Mucosa of descending colon (tissue), 3 donors: ENCODE results near the gene PANX2. TPM values are rescaled to one million over a fixed set of nuclear protein-coding genes. Genes with fewer than 3 reads are reported as not detected.
A peak's percentile ranks its signal among the peaks of the same experiment; 100 is the strongest.

Source experiments
- ATAC-seq: fragments of 200-7000 bp; cut with Tn5 transposase; one replicate; pipeline ENCODE4 v1.9.1; 2020; ENCODE audit warnings: mild to moderate bottlenecking, moderate library complexity
- DNase-seq, 3 donors: peaks; one replicate each; pipeline ENCODE4 v3.0.0-alpha.2; 2020
- H3K36me3 ChIP-seq: fragments of 200-600 bp; one replicate; pipeline ENCODE4 v1.8.0; 2021; ENCODE audit warnings: low read depth, mild to moderate bottlenecking
- H3K4me1 ChIP-seq: fragments of 200-600 bp; one replicate; pipeline ENCODE4 v1.8.0; 2021; ENCODE audit warnings: low read depth, mild to moderate bottlenecking
- H3K4me3 ChIP-seq: fragments of 200-600 bp; one replicate; pipeline ENCODE4 v1.8.0; 2021; ENCODE audit warnings: mild to moderate bottlenecking
- H3K9me3 ChIP-seq: fragments of 200-600 bp; one replicate; pipeline ENCODE4 v1.8.0; 2021; ENCODE audit warnings: mild to moderate bottlenecking
- intact Hi-C, 2 donors: fragments of 100-400 bp; cut with DNase I in 1 of 2; cut with micrococcal nuclease in 1 of 2; formaldehyde crosslinking; loops; one replicate each; pipeline versions ENCODE4 v1.11.0 to v1.11.1; 2022; cut with DNase I, micrococcal nuclease
- total RNA-seq, 3 donors: library from RNA; stranded (reverse); fragmentation: NEBNext Ultra II Directional in 2 of 3; extraction: Animal tissue kit (Norgen Biotek cat#: 25700) in 2 of 3; gene quantifications; one replicate each; pipeline versions ENCODE4 v1.2.1 to v1.2.4, GENCODE V29; 2021 to 2023
- TF ChIP-seq, protein P1 (sequence below): fragments of 200-600 bp; IDR thresholded peaks from one replicate; pipeline ENCODE4 v1.8.0; 2022; ENCODE audit warnings: antibody characterized with exemption, mild to moderate bottlenecking
- donor health status: DM: no; HTN: no; CAD: no; lungs with moderate emphysema.
- donor health status: DM: no; HTN: no; CAD: no.
- donor health status: DM: no; HTN: yes; CAD: no.

The PANX2 gene
- total RNA-seq, 3 donors from 2014 or later: 0.44 TPM; not detected in 2

DNA sequence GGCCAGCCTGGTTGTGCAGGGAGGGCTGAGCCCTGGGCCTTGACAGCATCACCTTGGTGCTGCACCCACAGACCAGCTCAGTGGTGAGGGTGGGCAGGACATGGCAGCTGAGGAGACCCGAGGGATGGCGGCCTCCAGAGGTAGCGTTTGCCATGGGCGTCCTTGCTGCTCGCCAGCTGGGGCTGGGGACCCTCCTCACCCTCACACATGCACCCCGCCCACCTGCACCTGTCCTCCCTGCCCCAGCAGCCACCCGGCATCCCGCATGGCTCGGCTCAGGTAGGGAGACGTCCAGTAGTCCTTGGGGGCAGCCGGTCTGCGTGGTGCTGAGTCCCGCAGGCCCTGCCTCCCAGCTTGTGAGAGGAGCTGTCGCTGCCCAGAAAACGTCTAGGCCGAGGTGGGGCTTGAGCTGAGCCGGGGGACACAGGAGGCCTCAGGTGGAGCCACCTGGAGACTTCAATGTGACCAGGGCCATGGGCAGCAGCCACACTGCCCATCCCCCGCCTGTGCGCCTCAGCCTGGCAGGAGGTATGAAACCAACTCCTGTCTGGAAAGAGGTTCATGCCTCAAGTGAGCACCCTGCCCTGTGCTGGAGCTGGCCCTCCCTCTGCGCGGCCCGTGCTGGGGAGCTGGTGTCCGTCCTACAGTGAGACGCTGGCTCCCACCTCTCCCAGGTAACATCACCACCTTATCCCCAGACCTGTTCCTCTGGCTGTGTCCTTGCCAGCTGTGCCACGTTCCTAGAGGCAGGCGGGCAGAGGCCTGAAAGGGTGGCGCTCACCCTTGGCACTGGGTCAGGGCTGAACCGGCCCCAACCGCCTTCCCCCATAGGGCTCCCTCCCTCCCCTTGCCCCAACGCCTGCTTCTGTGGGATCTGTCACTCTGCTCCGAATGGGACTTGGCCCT lies 11.9 kb downstream of the PANX2 start:
- intact Hi-C loops: no loop called here
- no peaks in the 10 kb centered on the region for H3K36me3 ChIP-seq
- peaks cover 14% of the 10 kb centered on the region for H3K4me1 ChIP-seq
- ATAC-seq (peak; percentile 33), DNase-seq (peak; percentile 49 to 69 (median 68))
- no peaks in the 10 kb centered on the region for H3K9me3 ChIP-seq
- no peak overlapping the region for H3K4me3 ChIP-seq
- TF ChIP-seq, protein P1, sequence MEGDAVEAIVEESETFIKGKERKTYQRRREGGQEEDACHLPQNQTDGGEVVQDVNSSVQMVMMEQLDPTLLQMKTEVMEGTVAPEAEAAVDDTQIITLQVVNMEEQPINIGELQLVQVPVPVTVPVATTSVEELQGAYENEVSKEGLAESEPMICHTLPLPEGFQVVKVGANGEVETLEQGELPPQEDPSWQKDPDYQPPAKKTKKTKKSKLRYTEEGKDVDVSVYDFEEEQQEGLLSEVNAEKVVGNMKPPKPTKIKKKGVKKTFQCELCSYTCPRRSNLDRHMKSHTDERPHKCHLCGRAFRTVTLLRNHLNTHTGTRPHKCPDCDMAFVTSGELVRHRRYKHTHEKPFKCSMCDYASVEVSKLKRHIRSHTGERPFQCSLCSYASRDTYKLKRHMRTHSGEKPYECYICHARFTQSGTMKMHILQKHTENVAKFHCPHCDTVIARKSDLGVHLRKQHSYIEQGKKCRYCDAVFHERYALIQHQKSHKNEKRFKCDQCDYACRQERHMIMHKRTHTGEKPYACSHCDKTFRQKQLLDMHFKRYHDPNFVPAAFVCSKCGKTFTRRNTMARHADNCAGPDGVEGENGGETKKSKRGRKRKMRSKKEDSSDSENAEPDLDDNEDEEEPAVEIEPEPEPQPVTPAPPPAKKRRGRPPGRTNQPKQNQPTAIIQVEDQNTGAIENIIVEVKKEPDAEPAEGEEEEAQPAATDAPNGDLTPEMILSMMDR: no peak

DNA sequence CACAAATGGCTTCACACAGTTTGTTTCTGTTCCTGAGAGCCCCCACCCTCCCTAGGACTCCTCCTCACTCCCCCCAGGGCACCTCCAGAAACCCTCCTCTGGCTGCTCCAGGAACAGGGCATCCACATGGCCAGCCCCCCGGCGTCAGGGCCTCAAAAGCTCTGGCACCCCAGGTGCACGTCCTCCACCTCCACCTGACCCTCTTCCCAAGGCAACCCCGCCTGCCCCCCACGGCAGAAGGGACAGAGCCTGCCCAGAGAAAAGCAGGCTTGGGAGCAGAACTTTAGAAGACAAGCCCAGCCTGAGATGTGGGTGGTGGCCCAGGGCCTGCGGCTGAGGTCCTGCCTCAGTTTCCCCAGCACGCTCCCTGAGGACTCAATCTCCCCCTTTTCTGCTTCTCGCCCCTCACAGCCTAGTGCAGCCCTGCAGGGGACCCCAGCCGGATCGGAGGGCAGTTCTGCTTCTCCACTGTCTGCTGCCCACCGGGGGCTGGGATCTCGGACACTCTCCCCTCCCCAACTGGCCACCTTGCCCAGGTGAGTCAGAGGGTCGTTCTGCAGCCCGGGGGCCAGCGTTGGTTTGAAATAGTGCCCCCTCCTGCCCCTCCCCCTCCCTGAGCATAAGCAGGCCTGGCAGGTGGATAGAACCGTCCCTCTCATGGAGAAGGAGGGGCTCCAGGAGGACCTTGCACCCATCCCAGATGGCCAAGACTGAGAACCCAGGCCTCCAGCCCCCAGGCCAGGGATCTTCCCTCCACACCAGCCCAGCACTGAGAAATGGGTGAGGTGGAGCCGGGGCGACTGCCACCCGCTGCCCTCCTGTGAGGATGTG lies 12.8 kb downstream of the PANX2 start:
- ATAC-seq: no peak
- Histone ChIP-seq H3K4me1 (peaks cover 20% of the 10 kb centered on the region), H3K36me3 (no peaks in the 10 kb centered on the region), H3K4me3 (no peak overlapping the region), H3K9me3 (no peaks in the 10 kb centered on the region)
- peak in 2 of 3 donors; percentile 14 to 60 for DNase-seq
- TF ChIP-seq, protein P1: no peak
- intact Hi-C loops: no loop called here

DNA sequence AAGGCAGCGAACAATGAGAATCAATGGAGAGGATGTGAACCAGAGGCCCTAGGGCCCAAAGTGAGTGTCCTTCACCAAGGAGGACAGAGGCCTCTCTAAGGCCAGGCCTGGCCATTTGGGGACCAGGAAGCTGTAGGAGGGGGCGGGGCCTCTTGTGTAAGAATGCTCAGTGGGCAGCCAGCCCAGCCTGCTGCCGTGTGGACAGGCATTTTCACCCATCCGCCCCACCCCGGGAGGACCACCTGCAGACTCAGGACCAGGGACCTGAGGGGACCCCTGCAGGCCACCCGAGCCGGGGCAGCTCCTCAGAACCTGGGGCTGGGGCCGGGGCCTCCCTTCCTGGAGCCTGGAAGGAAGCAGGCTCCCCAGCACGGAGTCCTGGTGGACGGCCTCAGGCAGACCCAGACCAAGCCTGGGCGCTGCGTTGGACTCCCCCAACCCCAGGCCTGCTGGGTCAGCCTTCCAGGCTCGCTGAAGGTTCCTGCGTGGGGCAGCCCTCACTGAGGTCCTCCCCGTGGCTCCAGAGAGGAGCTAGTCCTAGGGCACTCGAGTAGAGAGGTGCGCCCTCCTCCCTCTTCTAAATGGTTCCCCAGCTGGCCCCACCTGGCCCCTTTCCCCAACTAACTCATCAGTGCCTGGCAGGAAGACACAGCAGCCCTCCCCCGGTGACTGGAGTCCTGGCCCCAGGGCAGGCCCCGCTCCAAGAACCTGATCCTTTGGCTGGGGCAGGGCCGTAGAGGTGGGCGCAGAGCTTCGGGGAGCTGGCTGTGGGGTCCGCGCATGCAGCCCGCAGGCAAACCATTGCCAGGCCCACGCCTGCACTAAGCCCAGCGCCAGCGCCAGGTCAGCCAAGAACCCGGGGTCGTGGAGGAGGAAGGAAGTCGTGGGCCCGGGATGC lies 13.7 kb downstream of the PANX2 start:
- H3K4me1 ChIP-seq: peaks cover 27% of the 10 kb centered on the region
- DNase-seq (peak; percentile 71 to 78 (median 75)), ATAC-seq (no peak)
- no peaks in the 10 kb centered on the region for H3K36me3 ChIP-seq
- no peaks in the 10 kb centered on the region for H3K9me3 ChIP-seq
- intact Hi-C loops: no loop called here
- TF ChIP-seq, protein P1: no peak
- no peak overlapping the region for H3K4me3 ChIP-seq

DNA sequence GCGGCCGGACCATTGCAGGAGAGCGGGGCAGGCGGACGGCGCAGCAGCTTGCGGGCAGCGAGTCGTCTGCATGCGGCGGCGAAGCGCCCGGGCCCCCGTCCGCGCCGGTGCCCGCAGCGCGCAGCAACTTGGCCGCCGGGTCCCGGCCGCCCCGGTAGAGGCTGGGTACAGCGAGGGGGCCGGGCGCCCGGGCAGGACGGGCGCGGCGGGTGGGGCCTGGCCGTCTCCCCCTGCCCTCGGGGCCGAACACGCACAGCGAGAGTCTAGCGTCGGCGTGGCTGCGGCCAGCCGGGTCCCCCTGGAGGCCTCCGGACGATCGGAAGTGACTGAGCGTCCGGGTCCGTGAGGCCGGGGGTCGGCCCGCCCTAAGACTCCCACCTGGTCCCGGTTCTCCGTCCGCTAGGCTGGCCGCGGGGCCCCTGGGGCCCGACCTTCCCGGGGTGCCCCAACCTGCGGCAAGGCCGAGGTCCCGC lies 14.4 kb downstream of the PANX2 start:
- H3K4me3 ChIP-seq: no peak overlapping the region
- peaks cover 34% of the 10 kb centered on the region for H3K4me1 ChIP-seq
- ATAC-seq (no peak), DNase-seq (peak in 2 of 3 donors; percentile 61 to 73)
- no peaks in the 10 kb centered on the region for H3K9me3 ChIP-seq
- no peaks in the 10 kb centered on the region for H3K36me3 ChIP-seq
- intact Hi-C loops: no loop called here
- TF ChIP-seq, protein P1: no peak
